ENCODE data around the gene GLIS1. TPM values are rescaled to one million over a fixed set of nuclear protein-coding genes. Genes with fewer than 3 reads are reported as not detected.
A peak's percentile ranks its signal among the peaks of the same experiment; 100 is the strongest.
"Not testable (repeated sequence)": the region's sequence is repeated elsewhere in the genome, so short reads cannot be mapped to it uniquely, and the experiment has no call there.

The GLIS1 gene
- total RNA-seq: not detected in 2 replicates

DNA sequence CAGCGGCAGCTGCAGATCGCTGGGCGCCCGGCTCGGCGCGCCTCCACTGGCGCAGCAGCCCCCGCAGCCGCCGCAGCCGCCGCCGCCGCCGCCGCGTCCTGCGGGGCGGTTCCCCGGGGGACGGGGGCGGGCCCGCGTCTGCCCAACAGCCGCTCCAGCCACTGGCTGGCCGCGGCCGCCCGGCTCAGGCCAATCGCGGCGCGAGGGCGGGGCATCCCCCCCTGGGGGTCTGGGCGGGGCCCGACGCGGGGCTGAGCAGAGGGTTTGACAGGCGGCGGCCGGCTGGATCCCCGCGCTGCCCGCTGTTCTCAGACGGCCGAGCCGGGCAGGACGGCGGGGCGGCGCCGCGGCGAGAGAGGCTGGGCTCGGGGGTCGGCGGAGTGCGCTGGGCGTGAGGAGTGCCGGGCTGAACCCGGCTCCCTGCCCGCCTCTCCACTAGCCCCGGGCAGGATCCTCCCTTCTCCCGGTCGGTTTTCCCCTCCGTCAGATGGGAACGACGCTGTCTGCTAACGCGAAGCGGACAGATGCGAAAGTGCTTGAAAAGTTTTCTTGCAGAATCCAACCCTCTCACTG lies at the start of gene GLIS1:
Gene GLIS1, minus strand, starts transcription at position 56 of the 573 bp plus-strand sequence. CDS start 1,100 bp downstream, outside the sequence.
- peak; percentile 40 for DNase-seq (ENCODE audit: low read depth, low spot score)

DNA sequence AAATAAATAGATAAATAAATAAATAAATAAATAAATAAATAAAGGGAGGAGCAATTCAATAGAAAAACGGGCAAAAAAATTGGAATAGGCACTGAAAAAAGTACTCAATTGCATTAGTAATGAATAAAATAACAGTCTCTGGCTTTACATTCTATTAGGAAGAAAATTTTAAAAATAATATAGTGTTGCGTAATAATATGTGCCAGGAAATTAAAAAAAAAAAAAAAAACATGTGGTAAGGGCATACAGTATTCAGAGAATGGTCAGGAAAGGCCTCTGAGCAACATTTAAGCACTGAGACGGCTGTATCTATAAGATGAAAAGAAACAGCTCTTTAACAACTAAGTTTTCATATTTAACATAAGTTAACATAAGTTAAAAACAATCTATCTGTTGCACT lies 48.7 kb upstream of the GLIS1 start:
- DNase-seq (ENCODE audit: low read depth, low spot score): no peak

DNA sequence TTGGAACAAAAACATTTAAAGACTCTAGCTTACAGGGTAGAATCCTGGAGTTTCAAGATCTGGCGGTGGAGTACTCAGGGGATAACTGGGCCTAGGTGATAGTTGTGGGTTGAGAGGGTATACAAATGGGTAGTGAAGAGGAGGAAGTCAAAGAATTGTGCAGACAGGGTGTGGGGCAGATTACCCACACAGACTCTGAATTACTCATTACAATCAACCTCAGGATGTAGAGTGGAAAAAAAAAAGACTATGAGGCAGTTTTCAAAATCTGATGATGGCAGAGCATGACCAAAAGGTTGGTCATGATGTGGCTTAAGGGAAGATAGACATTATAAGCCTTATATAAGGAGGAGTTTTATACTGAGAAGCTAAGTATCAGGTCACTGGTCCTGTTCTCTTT lies 44.1 kb upstream of the GLIS1 start:
- DNase-seq (ENCODE audit: low read depth, low spot score): no peak

DNA sequence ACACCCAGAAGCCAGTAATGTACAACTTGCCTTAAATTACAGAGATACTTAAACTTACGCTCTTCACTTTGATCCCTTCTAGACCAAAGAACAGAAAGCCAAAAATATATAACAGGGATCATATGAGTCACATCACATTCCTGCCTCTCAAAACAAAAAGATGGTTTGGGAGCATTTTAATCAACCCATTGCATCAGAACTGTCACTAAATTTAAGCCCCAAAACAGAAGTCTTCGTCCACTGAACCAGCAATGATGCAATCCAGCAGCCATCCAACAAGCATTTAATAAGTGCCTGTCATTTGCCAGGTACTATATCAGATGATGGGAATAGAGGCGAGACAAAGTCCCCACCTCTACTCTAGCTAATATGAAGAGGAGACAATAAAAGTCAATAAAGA lies 42.7 kb upstream of the GLIS1 start:
- no peak for DNase-seq (ENCODE audit: low read depth, low spot score)

DNA sequence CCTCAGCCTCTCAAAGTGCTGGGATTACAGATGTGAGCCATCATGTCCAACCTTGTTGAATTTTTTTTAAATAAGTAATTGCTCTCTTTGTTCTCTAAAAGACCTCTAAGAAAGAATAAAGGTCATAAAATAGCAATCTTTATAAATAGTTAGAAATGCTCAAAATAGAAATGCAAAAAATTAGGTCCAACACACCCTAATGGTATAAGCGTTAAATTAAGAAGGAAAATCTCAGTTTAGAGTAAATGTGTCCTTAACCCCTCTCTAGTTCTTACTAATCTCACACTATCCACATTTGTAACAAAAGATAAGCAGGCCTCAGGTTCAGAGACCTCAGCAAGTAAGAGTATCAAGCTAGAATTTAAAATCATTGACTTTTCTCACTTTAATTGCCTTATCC lies 38.3 kb upstream of the GLIS1 start:
- DNase-seq (ENCODE audit: low read depth, low spot score): no peak

DNA sequence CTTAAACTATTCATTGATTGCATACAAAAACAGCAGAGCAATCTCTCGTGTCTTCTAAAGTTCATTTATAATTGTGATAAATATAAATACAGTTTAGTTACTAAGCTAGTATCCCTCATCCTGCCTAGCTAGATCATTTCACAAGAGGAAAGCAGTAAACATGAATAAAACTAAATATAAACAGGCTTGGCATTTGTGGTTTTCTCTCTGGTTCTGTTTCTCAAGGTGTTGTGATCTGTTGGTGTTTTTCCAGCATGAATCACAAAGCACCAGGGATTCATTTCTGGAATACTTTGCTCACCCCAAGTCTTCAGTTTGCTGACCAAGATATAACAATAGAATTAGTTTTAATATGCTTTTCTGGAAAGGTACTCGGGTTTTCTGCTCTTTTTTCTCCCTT lies 32.7 kb upstream of the GLIS1 start:
- DNase-seq (ENCODE audit: low read depth, low spot score): no peak

DNA sequence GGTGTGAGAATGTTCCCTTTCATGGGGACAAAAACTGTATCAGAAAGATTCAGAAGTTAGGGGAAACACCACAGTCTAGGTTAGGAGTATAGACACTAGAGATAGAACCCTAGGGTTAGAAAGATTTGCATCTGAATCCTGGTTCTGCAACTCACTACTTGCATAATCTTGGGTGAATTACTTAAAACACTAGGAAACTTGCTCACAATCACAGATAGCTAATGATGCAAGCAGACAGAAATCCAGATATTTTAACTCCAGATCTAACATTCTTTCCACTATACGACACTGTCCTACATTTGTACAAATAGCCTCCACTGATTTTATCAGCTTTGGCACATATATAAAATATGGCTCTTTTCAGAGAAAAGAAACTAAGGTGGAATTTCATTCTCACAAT lies 30.8 kb upstream of the GLIS1 start:
- no peak for DNase-seq (ENCODE audit: low read depth, low spot score)

DNA sequence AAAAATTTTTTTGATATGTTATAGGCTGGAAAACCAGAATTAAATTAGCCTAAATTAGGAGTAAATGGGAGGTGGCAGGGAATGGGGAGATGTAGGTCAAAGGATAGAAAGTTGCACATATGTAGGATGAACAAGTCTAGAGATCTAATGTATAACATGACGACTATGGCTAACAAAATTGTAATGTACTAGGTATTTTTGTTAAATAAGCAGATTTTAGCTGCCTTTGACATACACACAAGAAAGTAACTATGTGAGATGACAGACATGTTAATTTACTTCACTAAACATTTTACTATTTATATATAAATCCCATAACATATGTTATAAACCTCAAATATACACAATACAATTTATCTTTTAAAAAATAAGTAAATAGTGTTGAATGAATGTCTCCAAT lies 30.2 kb upstream of the GLIS1 start:
- no peak for DNase-seq (ENCODE audit: low read depth, low spot score)

DNA sequence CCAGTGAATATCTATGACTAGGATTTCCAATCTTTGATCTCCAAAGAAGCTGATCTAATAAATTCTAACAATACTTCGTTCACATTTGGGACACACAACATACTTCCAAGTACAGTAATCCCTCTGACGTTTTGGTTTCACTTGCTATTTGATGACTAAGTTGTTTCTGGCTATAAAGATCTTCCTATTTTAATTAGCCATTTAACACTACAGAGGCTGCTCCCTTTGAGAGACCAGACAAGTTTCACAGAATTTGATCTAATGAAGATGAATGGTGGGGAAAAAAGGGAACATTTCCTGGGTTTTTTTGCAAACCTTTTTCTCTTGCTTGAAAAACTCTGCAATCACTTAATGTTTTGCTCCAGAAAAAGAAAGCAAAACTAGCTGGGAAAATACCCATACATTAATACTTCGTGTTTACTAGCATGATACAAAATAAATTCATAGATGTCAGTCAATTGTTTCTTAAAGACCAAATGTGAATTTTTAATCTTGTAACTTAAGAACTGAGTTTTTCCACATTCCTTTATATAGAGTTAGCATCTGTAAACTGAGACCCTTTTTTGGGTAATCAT lies 28.0 kb upstream of the GLIS1 start:
- peak; percentile 7 for DNase-seq (ENCODE audit: low read depth, low spot score)

DNA sequence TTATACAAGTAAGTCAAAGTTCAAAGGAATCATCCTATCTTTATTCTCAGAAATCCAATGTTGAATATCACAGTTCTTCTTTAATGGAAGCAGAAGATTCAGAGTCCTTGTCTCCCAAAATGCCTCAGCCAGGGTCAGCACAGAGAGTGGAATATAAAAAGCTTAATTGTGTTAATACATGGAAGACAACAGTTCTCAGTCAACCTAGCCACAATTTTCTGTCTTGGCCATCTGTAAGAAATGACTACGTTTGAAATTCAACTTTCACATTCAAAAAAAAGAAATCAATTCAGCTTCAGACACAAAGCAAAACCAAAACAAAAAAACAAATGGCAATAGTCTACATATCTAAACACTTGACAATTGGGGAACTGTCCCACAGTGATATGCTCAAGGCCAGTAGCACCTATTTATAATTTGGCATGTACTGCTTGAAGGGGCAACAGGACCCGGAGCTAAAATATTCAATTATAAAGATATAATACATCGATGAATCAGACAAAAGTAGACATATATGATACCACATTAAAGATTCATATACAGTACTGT lies 27.3 kb upstream of the GLIS1 start:
- DNase-seq (ENCODE audit: low read depth, low spot score): no peak

DNA sequence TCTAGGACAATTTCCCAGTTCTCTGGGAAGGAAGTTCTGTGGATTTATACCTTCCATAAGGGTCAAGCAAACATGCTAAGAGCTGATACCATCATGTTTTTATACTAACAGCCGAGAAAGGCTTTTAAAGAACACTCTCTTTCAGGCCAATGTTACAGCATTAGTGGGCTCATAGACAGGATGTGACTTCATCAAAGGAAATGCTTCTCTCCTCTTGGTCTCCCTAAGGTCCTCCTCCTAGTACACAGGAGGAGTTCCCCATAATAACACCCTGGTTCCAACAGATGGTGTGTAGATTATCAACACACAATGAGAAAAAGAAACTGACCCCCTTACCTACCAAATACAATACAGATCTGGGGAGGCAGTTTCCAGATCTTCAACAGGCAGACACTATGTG lies 26.7 kb upstream of the GLIS1 start:
- peak; percentile 68 for DNase-seq (ENCODE audit: low read depth, low spot score)

DNA sequence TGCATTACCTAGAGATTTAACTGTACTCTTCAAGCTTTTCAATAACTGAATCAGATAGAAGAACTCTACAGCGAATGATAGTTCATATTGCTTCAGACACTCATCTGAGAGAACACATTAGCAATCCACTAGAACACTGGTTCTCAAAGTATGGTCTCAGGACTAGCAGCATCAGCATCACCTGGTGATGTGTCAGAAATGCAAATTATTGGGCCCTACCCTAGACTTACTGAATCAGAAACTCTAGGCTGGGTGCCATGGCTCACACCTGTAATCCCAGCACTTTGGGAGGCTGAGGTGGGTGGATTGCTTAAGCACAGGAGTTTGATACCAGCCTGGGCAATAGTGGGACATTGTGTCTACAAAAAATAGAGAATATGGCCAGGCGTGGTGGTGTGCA lies 24.9 kb upstream of the GLIS1 start:
- no peak for DNase-seq (ENCODE audit: low read depth, low spot score)

DNA sequence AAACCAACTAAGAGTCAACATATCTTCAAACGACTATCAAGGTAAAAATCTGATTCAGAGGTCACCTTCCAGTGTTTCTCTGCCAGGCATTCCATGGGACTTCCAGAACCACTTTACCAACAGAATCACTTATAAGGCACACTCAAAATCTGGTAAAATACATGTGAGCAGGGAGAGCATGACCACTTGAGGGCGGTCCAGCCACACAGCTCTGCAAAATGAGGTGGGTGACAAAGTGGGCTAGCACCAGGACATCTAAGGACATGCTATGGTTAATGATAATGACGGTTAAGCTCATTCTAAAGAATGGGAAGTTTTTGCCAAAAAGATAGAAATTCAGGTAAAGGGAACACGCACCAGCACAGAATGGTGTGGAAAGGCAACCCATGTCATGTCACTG lies 24.5 kb upstream of the GLIS1 start:
- DNase-seq (ENCODE audit: low read depth, low spot score): no peak

DNA sequence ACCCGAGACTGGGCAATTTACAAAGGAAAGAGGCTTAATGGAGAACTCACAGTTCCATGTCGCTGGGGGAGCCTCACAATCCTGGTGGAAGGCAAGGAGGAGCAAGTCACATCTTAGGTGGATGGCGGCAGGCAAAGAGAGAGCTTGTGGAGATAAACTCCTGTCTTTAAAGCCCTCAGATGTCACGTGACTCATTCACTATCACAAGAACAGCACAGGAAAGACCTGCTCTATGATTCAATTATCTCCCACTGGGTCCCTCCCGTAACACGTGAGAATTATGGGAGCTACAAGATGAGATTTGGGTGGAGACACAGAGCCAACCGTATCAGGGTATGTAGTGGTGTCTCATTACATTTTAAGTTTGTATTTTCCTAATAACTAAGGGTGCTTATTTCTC lies 21.5 kb upstream of the GLIS1 start:
- DNase-seq (ENCODE audit: low read depth, low spot score): not testable (repeated sequence)

DNA sequence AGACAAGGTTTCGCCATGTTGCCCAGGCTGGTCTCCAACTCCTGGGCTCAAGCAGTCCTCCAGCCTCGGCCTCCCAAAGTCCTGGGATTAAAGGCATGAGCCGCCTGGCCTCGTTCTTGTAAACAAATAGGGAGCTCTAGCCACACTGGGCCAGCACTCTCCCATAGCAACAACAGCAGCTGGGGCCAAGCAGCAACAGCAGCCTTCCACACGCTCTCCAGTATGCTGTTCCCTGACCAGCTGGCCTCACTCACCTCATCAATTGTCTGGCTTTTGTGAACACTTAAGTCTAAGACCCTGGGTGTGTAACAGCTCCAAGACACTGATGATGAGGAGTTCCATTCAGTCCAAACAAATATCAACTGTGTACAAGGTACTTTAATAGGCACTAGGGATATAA lies 16.9 kb upstream of the GLIS1 start:
- DNase-seq (ENCODE audit: low read depth, low spot score): no peak

DNA sequence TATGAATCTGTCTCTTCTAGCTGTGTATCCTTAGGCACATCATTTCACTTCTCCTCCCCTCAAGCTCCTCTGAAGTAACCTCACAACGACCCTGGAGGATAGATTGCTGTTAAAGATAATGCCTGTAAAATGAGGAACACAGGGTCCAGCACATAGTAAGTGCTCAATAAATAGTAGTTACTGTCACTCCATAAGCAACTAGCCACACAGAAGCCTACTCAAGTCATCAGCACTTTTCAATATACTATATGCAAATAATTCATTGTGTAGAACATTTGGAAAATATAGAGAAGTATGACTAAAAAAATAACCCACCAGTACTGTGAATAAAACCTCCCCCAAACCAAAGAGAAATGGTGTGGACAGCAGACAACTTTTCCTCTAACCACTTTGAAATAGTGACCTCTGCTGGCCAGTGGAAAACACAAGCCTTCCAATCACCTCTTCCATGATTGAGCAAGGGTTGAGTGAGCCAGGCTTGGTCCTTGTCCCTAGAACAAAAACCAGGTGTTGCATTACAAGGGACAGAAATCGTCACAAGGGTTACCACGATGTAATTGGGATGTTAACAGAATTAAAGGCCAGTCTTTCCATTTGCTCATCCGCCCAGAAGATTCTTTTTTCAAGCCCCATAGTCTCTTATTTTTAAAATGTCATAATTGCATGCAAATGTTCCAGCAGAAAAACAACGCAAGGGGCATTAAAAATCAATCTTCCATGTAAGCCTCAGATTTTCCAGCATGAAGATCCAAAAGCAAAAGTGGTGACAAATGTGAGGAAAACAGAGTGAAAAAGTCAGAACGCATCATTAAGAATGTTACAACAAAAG lies 15.7 kb upstream of the GLIS1 start:
- DNase-seq (ENCODE audit: low read depth, low spot score): peak; percentile 15

DNA sequence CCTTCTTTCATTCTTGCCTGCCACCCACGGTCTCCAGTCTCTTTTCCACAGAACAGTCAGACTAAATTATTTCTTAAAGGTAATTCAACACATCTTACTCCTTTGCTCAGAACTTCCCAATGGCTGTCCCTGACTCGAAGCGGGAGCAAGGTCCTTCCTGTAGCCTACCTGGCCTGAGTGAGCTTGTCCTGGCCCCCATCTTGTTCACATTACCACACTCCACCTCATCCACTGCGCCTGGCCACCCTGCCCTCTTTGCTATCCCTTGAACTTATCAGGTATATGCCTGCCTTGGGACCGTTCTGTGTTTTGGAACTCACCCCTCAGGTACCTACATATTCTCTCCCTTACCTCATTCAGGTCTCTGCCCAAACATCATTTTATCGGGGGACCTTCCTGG lies 13.3 kb upstream of the GLIS1 start:
- DNase-seq (ENCODE audit: low read depth, low spot score): no peak

DNA sequence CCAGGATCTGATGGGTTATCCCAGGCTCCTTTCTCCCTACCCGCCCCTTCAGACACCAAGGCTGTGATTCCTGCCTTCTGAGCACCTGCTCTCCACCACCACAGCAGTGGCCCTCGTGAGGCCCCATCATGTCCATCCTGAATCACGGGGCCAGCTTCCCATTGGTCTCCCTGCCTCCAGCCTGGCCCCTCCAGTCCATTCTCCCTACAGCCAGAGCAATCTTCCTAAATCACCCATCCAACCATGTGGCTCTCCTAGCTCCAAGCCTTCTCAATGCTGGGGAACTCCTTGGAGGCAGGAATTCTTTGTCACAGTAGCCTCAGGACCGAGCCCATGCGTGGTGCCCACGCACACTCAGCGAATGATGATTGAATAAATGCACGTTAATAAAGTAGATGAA lies 8.9 kb upstream of the GLIS1 start:
- DNase-seq (ENCODE audit: low read depth, low spot score): no peak

DNA sequence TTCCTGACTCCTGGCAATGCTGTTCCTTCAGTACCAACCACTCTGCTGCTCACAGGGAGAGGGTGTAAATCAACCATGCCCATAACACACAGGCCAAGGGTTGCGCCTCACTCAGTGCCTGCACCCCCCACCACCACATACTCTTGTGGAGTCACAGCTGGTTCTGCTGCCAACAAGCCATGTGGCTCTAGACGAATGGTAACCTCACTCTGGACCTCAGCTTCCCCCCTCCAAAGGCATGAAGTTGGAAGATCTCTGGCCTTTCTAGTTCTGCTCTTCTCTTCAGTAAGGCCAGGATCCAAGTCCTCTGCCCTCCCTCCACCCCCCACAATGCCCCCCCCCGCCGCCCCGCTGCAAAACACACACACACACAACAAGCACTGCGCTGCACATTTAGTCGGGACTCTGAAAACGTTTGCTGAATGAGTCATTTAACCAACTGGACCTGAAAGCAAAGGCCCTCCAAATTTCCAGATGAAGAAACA lies 1.7 kb upstream of the GLIS1 start:
- DNase-seq (ENCODE audit: low read depth, low spot score): no peak

DNA sequence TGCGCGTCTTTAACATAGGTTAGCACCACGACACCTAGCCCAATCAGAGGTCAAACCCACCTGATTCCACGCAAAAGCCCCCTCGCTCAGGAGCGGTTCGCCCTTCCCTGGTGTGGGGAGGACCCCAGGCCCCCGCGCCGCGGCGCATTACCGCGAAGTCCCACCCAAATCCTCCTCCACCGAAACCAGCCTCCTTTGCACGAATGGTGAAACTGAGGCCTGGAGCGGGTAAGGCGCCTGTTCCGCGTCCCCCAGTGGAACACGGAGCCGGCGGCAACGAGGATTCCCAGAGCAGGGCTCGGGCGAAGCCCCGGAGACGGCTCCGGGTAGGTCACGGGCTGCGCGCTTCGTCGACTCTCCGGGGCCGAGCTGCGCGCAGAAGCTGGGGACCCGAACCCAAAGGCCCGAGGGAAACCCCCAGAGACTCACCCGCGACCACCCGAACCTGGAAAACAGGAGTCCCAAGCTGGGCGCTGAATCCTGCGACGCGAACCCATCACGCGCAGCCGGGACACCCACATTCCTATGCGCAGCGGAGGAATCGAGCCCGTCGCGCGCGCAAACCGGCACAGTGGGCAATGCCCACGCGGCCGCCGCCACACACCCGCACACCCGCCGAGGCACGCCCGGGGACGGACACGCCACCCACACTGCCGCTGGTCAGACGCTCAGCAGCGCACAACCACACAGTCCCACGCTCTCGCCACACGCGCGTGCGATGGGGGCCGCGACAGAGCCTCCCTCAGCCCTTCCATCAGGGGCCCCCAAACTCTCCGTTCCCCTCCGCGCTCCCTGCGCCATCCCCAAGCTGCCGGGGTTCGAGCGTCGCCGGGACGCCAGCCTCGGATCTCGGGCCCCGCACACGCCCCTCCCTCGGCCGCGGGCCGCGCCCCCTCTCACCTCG lies 507 bp downstream of the GLIS1 start:
- DNase-seq (ENCODE audit: low read depth, low spot score): no peak

DNA sequence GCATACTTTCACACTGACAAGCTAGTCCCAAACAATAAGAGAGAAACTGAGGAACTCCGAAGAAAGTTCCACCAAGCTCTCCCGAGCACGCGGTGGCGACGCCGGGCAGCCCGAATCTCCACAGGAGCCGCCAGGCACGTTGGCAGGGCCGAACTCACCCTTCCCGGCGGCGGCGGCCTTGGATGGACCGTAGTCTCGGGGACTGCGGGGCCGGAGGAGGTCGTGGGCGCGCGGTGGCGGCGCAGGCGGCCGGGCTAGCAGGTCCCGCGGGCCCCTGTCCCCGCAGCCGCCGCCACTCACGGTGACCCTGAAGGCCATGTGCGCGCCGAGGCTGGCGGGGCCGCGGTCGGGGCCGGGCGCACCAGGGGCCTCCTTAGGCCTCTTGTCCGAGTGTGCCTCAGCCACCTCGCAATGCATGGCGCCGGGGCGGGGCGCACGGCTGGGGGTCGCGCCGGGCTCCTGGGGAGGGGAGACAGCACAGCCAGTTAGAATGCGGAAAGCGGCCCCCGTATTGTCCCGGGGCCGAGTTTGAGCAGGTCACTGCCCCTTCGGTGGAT lies 1.2 kb downstream of the GLIS1 start:
- no peak for DNase-seq (ENCODE audit: low read depth, low spot score)
